Keratinocyte (primary cell): ENCODE results near the gene XAGE2. TPM values are rescaled to one million over a fixed set of nuclear protein-coding genes. Genes with fewer than 3 reads are reported as not detected.

ENCODE experiments used
- DNase-seq: peaks from one replicate; pipeline ENCODE4 v3.0.0-alpha.2; 2011; ENCODE audit warnings: low read depth, missing footprints, low spot score
- FAIRE-seq: peaks from 2 replicates; lab custom pipeline; 2011; peaks lifted over from hg19 to GRCh38; lab: Jason Lieb, UNC
- H2AFZ ChIP-seq: 2 replicates; pipeline ENCODE4 v1.6.0; 2012; ENCODE audit warnings: low read length, control low read depth, inconsistent platforms; ENCODE audit not compliant: control insufficient read depth
- H3K27ac ChIP-seq: 2 replicates; pipeline ENCODE4 v1.5.1; 2011; ENCODE audit warnings: low read length; ENCODE audit not compliant: control insufficient read depth, insufficient read depth
- H3K27me3 ChIP-seq: 3 replicates; pipeline ENCODE4 v1.6.0; 2011; ENCODE audit warnings: low read length; ENCODE audit not compliant: control insufficient read depth, insufficient read depth; ENCODE audit errors: extremely low read depth
- H3K36me3 ChIP-seq, 2 experiments: 2 replicates in 1 of 2; 3 replicates in 1 of 2; pipeline ENCODE4 v1.5.1; 2011; ENCODE audit warnings: low read length in 2 of 2, mild to moderate bottlenecking in 1 of 2; ENCODE audit not compliant: control insufficient read depth in 2 of 2, insufficient read depth in 2 of 2; ENCODE audit errors: extremely low read depth in 1 of 2
- H3K4me1 ChIP-seq: 3 replicates; pipeline ENCODE4 v1.5.1; 2011; ENCODE audit warnings: low read length; ENCODE audit not compliant: control insufficient read depth, insufficient read depth; ENCODE audit errors: extremely low read depth
- H3K4me2 ChIP-seq: 3 replicates; pipeline ENCODE4 v1.6.0; 2011; ENCODE audit warnings: low read depth, low read length; ENCODE audit not compliant: control insufficient read depth, insufficient read depth; ENCODE audit errors: extremely low read depth
- H3K4me3 ChIP-seq, 3 experiments: fragments of 200-600 bp in 1 of 3; sonication (generic) in 1 of 3; 2 replicates in 2 of 3; 3 replicates in 1 of 3; pipeline ENCODE4 v1.5.1; 2011 to 2016; ENCODE audit warnings: low read length in 3 of 3, mild to moderate bottlenecking in 3 of 3, control low read depth in 2 of 3, inconsistent platforms in 1 of 3, low read depth in 1 of 3, mixed read lengths in 1 of 3, mixed run types in 1 of 3, moderate library complexity in 1 of 3; ENCODE audit not compliant: control insufficient read depth in 2 of 3, insufficient read depth in 2 of 3; ENCODE audit errors: extremely low read depth in 1 of 3
- H3K79me2 ChIP-seq: 2 replicates; pipeline ENCODE4 v1.6.0; 2012; ENCODE audit warnings: low read length; ENCODE audit not compliant: control insufficient read depth, insufficient read depth
- H3K9ac ChIP-seq: 3 replicates; pipeline ENCODE4 v1.6.0; 2011; ENCODE audit warnings: low read length; ENCODE audit not compliant: control insufficient read depth, insufficient read depth; ENCODE audit errors: extremely low read depth
- H3K9me1 ChIP-seq: 3 replicates; pipeline ENCODE4 v1.6.0; 2011; ENCODE audit warnings: low read length; ENCODE audit not compliant: control insufficient read depth, insufficient read depth; ENCODE audit errors: extremely low read depth
- H3K9me3 ChIP-seq: 2 replicates; pipeline ENCODE4 v1.5.1; 2012; ENCODE audit warnings: low read depth, low read length; ENCODE audit not compliant: control insufficient read depth
- H4K20me1 ChIP-seq: 3 replicates; pipeline ENCODE4 v1.6.0; 2011; ENCODE audit warnings: low read length; ENCODE audit not compliant: control insufficient read depth, insufficient read depth; ENCODE audit errors: extremely low read depth
- EZH2 ChIP-seq: IDR thresholded peaks from one replicate; pipeline ENCODE4 v1.6.1; 2012; ENCODE audit warnings: inconsistent platforms, mild to moderate bottlenecking, low read length, moderate library complexity
- dilution Hi-C: fragments of 300-500 bp; cut with MboI; formaldehyde crosslinking; loops from one replicate; pipeline ENCODE4 v1.7.0; 2020; ENCODE audit warnings: low sequenced_read_pairs; ENCODE audit not compliant: extremely low pct_ligation_motif_present
- polyA plus RNA-seq, 5 experiments: library from polyadenylated mRNA; depleted of rRNA in 3 of 5; stranded (reverse) in 3 of 5; stranded (forward) in 1 of 5; unstranded in 1 of 5; fragments of >200 nt; gene quantifications; 1 replicate in 1 of 5; 2 replicates in 3 of 5; 3 replicates in 1 of 5; pipeline versions ENCODE4 v1.2.1 to v1.2.3, GENCODE V29; 2011 to 2012; ENCODE audit warnings: missing spikeins in 2 of 5, low read depth in 1 of 5, low replicate concordance in 1 of 5
- TF ChIP-seq, protein P1 (sequence below), 3 experiments: IDR thresholded peaks in 1 of 3; conservative IDR thresholded peaks in 1 of 3; optimal IDR thresholded peaks in 1 of 3; 2 replicates in 2 of 3; 3 replicates in 1 of 3; pipeline versions ENCODE3 to v1.5.1; 2011; ENCODE audit warnings: low read length in 3 of 3, mild to moderate bottlenecking in 3 of 3, moderate library complexity in 2 of 3, control low read depth in 1 of 3, inconsistent platforms in 1 of 3; ENCODE audit not compliant: insufficient read depth in 2 of 3; ENCODE audit errors: extremely low read depth in 1 of 3

Gene XAGE2
- polyA plus RNA-seq, 1 donor (not counting 4 experiments of a cell fraction or from before 2014, with no cell fraction given), result not detected

- FAIRE-seq (no peak), DNase-seq (no peak)
- Histone ChIP-seq H3K9ac (no peak overlapping the region), H3K4me3 (no peak overlapping the region), H3K27me3 (peaks cover 6% of the 10 kb centered on the region), H3K27ac (no peak overlapping the region), H3K4me2 (no peak overlapping the region), H3K9me1 (no peaks in the 10 kb centered on the region), H2AFZ (no peak overlapping the region), H3K36me3 (no peaks in the 10 kb centered on the region), H3K4me1 (no peaks in the 10 kb centered on the region), H3K79me2 (no peaks in the 10 kb centered on the region), H4K20me1 (no peaks in the 10 kb centered on the region), H3K9me3 (no peaks in the 10 kb centered on the region)
- TF ChIP-seq EZH2, result no peak
- TF ChIP-seq, protein P1, sequence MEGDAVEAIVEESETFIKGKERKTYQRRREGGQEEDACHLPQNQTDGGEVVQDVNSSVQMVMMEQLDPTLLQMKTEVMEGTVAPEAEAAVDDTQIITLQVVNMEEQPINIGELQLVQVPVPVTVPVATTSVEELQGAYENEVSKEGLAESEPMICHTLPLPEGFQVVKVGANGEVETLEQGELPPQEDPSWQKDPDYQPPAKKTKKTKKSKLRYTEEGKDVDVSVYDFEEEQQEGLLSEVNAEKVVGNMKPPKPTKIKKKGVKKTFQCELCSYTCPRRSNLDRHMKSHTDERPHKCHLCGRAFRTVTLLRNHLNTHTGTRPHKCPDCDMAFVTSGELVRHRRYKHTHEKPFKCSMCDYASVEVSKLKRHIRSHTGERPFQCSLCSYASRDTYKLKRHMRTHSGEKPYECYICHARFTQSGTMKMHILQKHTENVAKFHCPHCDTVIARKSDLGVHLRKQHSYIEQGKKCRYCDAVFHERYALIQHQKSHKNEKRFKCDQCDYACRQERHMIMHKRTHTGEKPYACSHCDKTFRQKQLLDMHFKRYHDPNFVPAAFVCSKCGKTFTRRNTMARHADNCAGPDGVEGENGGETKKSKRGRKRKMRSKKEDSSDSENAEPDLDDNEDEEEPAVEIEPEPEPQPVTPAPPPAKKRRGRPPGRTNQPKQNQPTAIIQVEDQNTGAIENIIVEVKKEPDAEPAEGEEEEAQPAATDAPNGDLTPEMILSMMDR (optimal IDR thresholded peaks at IDR 0.05 in 1 of 3, IDR thresholded peaks at IDR 0.05 in 1 of 3, conservative IDR thresholded peaks at IDR 0.05 in 1 of 3; ENCODE audit: extremely low read depth in 1 of 3, insufficient read depth in 2 of 3, low read length in 3 of 3), result no peak
- dilution Hi-C loops, result no loop called here
Observed at GRCh38 chrX:52361941-52362340, 6.9 kb upstream of the XAGE2 start.

DNA sequence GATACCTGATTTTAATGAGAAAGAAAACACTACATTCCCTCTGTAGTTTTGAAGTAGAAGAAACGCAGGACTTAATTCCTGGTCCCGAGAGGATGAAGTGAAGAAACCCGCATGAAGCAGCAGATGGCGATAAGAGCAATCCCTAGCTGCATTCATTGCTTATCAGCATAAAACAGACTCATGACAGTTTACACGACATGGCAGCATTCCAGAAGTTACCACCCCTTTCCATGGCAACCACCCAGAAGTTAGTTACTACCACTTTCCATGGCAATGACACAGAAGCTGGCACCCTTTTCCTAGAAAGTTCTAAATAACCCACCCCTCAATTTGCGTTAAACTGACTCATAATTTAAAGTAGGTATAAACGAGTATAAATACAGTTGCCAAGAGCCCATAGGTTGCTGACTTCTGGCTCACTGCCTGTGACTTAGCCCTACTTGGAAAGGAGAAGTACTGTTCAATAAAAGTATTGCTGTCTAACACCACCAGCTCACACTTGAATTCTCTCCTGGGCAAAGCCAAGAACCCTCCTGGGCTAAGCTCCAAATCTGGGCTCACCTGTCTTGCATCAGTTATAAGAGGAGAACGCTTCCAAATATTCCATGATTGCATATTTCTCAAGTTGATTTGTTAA, 5.5 kb upstream of the XAGE2 start:
- Histone ChIP-seq H3K79me2 (no peaks in the 10 kb centered on the region), H3K4me3 (no peak overlapping the region), H4K20me1 (no peaks in the 10 kb centered on the region), H3K4me1 (no peaks in the 10 kb centered on the region), H3K9me3 (no peaks in the 10 kb centered on the region), H3K27me3 (peaks cover 6% of the 10 kb centered on the region), H2AFZ (no peak overlapping the region), H3K36me3 (no peaks in the 10 kb centered on the region), H3K9ac (no peak overlapping the region), H3K9me1 (no peaks in the 10 kb centered on the region), H3K27ac (no peak overlapping the region), H3K4me2 (no peak overlapping the region)
- dilution Hi-C loops, result no loop called here
- FAIRE-seq (no peak), DNase-seq (no peak)
- no peak for TF ChIP-seq EZH2
- TF ChIP-seq, protein P1 (optimal IDR thresholded peaks at IDR 0.05 in 1 of 3, IDR thresholded peaks at IDR 0.05 in 1 of 3, conservative IDR thresholded peaks at IDR 0.05 in 1 of 3; ENCODE audit: extremely low read depth in 1 of 3, insufficient read depth in 2 of 3, low read length in 3 of 3), result no peak
